ENCODE measurements around the gene UMODL1.
A peak's percentile ranks its signal among the peaks of the same experiment; 100 is the strongest.

UMODL1 gene

DNA sequence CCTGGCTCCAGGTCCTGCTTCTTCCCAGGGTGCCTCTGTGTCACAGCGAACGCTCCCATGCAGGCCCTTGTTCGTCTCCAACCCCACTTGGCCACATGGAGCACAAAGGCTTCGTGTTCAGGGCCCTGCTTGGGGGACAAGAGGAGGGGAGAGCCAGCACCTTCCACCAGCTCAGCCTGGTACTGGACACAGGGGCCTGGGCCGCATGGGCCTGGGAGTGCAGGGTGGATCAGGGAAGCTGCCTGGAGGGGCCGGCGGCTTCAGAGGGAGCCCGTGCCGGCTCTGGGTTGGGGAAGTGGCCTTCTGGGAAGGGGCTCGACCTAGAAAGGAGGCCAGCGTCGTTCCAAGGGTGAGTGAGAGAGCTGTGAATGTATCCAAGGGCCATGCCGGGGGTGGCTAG, 53.0 kb downstream of the UMODL1 start:
- DNase-seq (ENCODE audit: low read depth) = no peak
- no peak overlapping the region for H3K4me3 ChIP-seq (ENCODE audit: low read depth, low read length)
- TF ChIP-seq, protein P1, sequence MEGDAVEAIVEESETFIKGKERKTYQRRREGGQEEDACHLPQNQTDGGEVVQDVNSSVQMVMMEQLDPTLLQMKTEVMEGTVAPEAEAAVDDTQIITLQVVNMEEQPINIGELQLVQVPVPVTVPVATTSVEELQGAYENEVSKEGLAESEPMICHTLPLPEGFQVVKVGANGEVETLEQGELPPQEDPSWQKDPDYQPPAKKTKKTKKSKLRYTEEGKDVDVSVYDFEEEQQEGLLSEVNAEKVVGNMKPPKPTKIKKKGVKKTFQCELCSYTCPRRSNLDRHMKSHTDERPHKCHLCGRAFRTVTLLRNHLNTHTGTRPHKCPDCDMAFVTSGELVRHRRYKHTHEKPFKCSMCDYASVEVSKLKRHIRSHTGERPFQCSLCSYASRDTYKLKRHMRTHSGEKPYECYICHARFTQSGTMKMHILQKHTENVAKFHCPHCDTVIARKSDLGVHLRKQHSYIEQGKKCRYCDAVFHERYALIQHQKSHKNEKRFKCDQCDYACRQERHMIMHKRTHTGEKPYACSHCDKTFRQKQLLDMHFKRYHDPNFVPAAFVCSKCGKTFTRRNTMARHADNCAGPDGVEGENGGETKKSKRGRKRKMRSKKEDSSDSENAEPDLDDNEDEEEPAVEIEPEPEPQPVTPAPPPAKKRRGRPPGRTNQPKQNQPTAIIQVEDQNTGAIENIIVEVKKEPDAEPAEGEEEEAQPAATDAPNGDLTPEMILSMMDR (IDR thresholded peaks at IDR 0.05; ENCODE audit: low read depth, low read length) = no peak

DNA sequence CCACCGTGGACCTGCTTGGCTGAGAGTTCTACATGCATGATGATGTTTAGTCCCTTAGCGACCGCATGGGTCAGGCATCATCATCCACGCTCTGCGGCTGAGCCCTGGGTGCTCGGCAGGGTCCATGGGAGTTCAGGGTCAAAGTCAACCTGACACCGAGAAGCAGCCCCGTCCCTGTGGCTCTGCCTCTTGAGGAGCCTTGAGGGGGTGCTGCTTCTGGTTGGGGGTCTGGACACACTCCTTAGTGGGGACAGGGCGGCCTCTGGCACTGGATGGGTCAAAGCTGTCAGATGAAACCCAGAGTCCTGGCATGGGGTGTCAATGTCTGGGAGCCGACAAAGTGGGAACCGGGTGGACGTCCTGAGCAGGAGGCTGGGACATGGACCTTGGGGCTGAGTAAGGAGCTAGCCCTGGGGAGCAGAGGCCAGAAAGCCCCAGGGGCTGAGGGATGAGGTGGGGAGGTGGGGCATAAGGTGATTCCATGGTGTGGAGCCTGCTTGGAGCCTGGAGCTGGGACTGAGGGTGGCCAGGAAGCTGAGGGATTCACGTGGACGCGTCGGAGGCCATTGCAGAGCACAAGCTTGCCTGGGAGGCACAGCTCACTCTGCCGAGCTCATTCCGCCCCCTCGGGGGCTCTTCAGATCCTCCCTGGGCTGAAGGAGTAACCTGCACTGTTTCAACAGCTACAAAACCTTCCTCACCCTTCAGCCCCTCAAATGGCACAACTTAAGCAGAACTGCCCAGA, 53.9 kb downstream of the UMODL1 start:
- H3K4me3 ChIP-seq (ENCODE audit: low read depth, low read length) = no peak overlapping the region
- TF ChIP-seq POLR2A (IDR thresholded peaks at IDR 0.05; ENCODE audit: extremely low read depth, insufficient read length) = no peak
- no peak for DNase-seq (ENCODE audit: low read depth)

DNA sequence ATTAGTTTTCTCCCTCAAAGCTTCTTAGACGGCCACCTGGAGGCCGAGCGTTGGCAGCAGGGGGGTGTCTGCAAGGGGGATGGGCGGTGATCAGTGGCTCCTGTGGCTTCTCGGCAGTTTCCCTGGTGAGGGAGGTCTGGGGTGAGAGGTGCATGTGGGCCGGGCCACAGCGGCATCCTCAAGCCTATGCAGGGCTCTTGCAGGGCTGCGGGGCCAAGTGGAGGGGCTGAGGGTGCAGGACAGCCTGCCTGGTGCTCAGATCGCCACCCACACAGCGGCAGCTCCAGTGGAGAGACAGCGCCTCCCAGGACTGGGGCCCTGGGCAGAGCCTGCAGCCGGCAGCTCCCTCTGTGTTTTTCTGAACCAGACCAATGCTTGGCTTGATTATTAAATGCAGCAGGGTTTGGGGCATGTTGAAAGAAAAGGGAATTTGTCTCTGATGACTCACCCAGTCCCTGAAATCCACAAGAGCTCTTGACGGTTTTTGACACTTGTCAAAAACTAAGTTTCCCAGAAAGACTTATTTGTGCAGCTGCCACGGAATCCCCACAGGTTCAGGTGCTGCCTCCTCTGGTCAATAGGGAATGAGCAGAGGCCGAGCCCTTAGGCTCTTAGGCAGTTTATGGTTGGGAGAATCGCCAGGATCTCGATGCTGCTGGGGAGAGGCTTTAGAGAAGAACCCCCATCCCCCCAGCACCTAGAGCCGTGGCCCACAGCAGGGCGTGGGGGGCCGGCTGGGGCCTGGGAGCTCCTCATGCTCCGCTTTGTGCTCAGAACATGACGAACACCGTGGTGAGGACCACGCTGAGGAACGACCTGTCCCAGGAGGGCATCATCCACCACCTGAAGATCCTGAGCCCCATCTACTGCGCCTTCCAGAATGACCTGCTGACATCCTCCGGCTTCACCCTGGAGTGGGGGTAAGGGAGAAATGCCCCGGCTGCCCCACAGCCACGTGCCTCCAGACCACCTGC, 54.7 kb downstream of the UMODL1 start:
- no peak for TF ChIP-seq MYC (IDR thresholded peaks at IDR 0.05; ENCODE audit: low read depth, low read length)
- TF ChIP-seq, protein P1 (IDR thresholded peaks at IDR 0.05; ENCODE audit: low read depth, low read length) = peak; percentile 6
- DNase-seq (ENCODE audit: low read depth) = peak; percentile 78
- H3K4me3 ChIP-seq (ENCODE audit: low read depth, low read length) = no peak overlapping the region

DNA sequence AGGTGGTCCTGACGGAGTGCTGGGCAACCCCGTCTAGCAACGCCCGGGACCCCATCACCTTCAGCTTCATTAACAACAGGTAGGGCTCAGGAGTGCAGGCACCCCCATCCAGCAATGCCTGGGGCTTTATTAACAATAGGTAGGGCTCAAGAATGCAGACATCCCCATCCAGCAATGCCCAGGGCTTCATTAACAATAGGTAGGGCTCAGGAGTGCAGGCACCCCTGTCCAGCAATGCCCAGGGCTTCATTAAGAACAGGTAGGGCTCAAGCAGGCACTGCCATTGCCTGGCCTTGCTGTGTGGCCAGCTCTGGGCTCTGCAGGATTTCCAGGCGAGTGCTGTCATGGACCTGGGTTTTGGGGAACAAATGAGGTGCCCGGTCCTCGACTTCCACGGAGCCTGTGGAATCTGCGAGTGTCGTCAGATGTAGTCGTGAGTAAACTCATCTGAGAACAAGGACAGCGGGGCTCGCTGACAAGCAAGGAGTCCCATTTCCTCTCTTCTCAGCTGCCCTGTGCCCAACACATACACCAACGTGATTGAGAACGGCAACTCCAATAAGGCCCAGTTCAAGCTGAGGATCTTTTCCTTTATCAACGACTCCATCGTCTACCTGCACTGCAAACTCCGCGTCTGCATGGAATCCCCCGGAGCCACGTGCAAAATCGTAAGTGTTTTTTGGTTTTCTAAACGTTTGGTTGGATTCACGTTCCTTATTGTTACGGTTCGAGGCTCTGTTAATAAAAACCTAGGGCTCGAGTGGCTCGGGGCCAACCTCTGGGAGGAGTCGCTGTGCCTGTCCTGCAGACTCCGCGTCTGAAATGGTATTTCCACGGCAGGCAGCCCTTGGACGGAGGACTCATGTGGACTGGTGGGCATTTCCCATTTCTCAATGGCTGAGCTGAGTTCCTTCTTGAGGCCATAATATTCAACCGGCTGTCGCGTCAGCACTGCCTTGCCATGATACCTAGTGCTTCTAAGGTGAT, 56.3 kb downstream of the UMODL1 start:
- DNase-seq (ENCODE audit: low read depth) = no peak
- no peak overlapping the region for H3K4me3 ChIP-seq (ENCODE audit: low read depth, low read length)
- TF ChIP-seq, protein P1 (IDR thresholded peaks at IDR 0.05; ENCODE audit: low read depth, low read length) = no peak
- TF ChIP-seq, protein P2, sequence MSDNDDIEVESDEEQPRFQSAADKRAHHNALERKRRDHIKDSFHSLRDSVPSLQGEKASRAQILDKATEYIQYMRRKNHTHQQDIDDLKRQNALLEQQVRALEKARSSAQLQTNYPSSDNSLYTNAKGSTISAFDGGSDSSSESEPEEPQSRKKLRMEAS (IDR thresholded peaks at IDR 0.05; ENCODE audit: low read depth, low read length) = no peak
- TF ChIP-seq POLR2A (IDR thresholded peaks at IDR 0.05; ENCODE audit: extremely low read depth, insufficient read length) (no peak), MYC (IDR thresholded peaks at IDR 0.05; ENCODE audit: low read depth, low read length) (no peak)

DNA sequence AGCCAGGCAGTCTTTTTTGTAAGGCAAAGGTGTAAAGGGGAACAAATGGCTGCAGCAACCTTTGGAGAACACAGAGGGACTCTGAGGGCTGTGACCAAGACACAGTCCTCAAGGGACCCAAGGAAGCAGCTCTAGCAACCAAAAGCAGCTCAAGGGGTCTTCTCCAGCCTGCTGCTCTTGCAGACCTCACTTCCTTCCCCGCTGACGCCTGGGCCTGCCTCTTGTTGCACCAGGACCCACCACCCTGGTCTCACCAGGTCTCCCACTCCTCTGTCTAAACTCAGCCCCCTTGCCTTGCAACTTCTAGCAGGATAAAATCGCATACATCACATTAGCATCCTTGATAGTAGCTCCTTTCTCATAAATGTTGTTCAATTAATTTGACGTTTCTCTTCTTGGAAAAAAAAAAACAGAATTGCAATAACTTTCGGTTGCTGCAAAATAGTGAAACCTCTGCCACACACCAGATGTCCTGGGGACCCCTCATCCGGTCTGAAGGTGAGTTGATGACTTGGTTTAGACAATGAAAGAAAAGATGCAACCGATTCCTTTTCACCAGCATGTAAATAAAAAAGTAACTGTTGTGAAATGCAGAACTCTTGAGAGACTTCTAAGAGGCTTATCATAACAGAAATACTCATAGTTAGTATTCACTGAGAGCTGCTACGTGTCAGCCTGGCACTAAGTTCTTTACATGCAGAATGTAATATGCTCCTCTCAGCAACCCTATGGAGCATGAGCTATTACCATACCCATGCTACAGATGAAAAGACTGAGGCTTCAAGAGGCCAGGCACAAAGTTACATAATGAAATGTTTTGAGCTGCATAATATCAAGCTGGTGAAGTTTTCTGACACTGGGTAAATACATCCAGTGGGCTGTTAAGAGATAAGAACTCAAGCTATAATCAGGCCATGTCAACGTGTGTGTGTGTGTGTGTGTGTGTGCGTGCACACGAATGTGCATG, 58.5 kb downstream of the UMODL1 start:
- no peak for DNase-seq (ENCODE audit: low read depth)
- no peak overlapping the region for H3K4me3 ChIP-seq (ENCODE audit: low read depth, low read length)
- TF ChIP-seq, protein P1 (IDR thresholded peaks at IDR 0.05; ENCODE audit: low read depth, low read length) = no peak
- TF ChIP-seq POLR2A (IDR thresholded peaks at IDR 0.05; ENCODE audit: extremely low read depth, insufficient read length) (no peak), MYC (IDR thresholded peaks at IDR 0.05; ENCODE audit: low read depth, low read length) (no peak)
- TF ChIP-seq, protein P2 (IDR thresholded peaks at IDR 0.05; ENCODE audit: low read depth, low read length) = no peak

Measured in NB4 (cell line).